ENCODE measurements around the gene ITGA1.

ITGA1 gene

DNA sequence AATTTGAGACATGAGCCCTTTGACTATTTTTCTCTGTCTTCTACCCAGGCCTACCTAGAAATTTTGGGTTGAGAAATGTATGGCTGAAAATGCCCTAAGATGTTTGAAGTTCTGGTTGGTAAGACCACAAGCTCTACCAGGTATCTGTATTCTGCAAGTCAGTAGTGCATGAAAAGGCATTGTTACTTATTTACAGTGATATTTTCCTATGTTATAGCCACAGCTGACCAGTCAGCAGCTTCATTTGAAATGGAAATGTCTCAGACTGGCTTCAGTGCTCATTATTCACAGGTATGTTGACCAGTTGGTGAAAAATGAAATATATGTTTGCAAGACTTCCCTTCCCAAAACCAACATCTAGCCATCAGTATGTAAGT lies 109.5 kb downstream of the ITGA1 start:
- CTCF ChIA-PET: interaction anchor here (0.5 to 1.2 kb wide), 3 partner anchors 18 to 98 kb away, joined by 3 to 4 read pairs (median 3); no protein-coding TSS in a partner anchor
- no peaks in the 10 kb centered on the region for H3K4me1 ChIP-seq (ENCODE audit: control insufficient read depth, insufficient read depth, low read length)
- H3K36me3 ChIP-seq (ENCODE audit: control insufficient read depth in 2 of 2, insufficient read depth in 1 of 2, low read length in 2 of 2): no peaks in the 10 kb centered on the region
- POLR2A ChIA-PET: no interaction called here
- no peak overlapping the region for H3K27ac ChIP-seq (ENCODE audit: extremely low read depth, low read depth, low read length)
- H3K9me3 ChIP-seq (ENCODE audit: control insufficient read depth, insufficient read depth, low read depth, low read length): no peaks in the 10 kb centered on the region
- no peak overlapping the region for H3K4me3 ChIP-seq (ENCODE audit: low read depth, low read length)
- TF ChIP-seq, protein P1, sequence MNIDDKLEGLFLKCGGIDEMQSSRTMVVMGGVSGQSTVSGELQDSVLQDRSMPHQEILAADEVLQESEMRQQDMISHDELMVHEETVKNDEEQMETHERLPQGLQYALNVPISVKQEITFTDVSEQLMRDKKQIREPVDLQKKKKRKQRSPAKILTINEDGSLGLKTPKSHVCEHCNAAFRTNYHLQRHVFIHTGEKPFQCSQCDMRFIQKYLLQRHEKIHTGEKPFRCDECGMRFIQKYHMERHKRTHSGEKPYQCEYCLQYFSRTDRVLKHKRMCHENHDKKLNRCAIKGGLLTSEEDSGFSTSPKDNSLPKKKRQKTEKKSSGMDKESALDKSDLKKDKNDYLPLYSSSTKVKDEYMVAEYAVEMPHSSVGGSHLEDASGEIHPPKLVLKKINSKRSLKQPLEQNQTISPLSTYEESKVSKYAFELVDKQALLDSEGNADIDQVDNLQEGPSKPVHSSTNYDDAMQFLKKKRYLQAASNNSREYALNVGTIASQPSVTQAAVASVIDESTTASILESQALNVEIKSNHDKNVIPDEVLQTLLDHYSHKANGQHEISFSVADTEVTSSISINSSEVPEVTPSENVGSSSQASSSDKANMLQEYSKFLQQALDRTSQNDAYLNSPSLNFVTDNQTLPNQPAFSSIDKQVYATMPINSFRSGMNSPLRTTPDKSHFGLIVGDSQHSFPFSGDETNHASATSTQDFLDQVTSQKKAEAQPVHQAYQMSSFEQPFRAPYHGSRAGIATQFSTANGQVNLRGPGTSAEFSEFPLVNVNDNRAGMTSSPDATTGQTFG (tag by site-specific recombination; IDR thresholded peaks at IDR 0.05; ENCODE audit: borderline replicate concordance): no peak
- TF ChIP-seq ZSCAN18 (tag by site-specific recombination; IDR thresholded peaks at IDR 0.05) (no peak), ZNF560 (tag by site-specific recombination; IDR thresholded peaks at IDR 0.05; ENCODE audit: borderline replicate concordance) (no peak), ZNF140 (tag by site-specific recombination; IDR thresholded peaks at IDR 0.05) (no peak), ZNF175 (tag by site-specific recombination; IDR thresholded peaks at IDR 0.05) (no peak), ZIC2 (tag by site-specific recombination; IDR thresholded peaks at IDR 0.05) (no peak), ZNF274 (IDR thresholded peaks at IDR 0.05; ENCODE audit: low read length) (no peak), ZNF274 (tag by site-specific recombination; IDR thresholded peaks at IDR 0.05; ENCODE audit: borderline replicate concordance) (no peak), ZFP69B (tag by site-specific recombination; IDR thresholded peaks at IDR 0.05) (no peak), ZNF529 (tag by site-specific recombination; IDR thresholded peaks at IDR 0.05; ENCODE audit: insufficient replicate concordance) (no peak), GLIS1 (tag by site-specific recombination; IDR thresholded peaks at IDR 0.05) (no peak)

GRCh38 chr5:52898961-52899680 lies 111.4 kb downstream of the ITGA1 start:
- CTCF ChIA-PET: interaction anchor here (0.5 to 1.8 kb wide), 3 partner anchors 17 to 207 kb away, joined by 3 to 4 read pairs (median 4); no protein-coding TSS in a partner anchor
- POLR2A ChIA-PET: no interaction called here
- H3K36me3 ChIP-seq (ENCODE audit: control insufficient read depth in 2 of 2, insufficient read depth in 1 of 2, low read length in 2 of 2): no peaks in the 10 kb centered on the region; a peak in 1 of 3 replicates

More at GRCh38 chr5:52898961-52899680, 111.4 kb downstream of the ITGA1 start:
- Histone ChIP-seq H3K4me1 (ENCODE audit: control insufficient read depth, insufficient read depth, low read length) (no peaks in the 10 kb centered on the region), H3K9me3 (ENCODE audit: control insufficient read depth, insufficient read depth, low read depth, low read length) (no peaks in the 10 kb centered on the region), H3K27ac (ENCODE audit: extremely low read depth, low read depth, low read length) (no peak overlapping the region), H3K4me3 (ENCODE audit: low read depth, low read length) (no peak overlapping the region)
- TF ChIP-seq ZNF324 (tag by site-specific recombination; IDR thresholded peaks at IDR 0.05): no peak
- TF ChIP-seq, protein P2, sequence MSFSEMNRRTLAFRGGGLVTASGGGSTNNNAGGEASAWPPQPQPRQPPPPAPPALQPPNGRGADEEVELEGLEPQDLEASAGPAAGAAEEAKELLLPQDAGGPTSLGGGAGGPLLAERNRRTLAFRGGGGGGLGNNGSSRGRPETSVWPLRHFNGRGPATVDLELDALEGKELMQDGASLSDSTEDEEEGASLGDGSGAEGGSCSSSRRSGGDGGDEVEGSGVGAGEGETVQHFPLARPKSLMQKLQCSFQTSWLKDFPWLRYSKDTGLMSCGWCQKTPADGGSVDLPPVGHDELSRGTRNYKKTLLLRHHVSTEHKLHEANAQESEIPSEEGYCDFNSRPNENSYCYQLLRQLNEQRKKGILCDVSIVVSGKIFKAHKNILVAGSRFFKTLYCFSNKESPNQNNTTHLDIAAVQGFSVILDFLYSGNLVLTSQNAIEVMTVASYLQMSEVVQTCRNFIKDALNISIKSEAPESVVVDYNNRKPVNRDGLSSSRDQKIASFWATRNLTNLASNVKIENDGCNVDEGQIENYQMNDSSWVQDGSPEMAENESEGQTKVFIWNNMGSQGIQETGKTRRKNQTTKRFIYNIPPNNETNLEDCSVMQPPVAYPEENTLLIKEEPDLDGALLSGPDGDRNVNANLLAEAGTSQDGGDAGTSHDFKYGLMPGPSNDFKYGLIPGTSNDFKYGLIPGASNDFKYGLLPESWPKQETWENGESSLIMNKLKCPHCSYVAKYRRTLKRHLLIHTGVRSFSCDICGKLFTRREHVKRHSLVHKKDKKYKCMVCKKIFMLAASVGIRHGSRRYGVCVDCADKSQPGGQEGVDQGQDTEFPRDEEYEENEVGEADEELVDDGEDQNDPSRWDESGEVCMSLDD (tag by site-specific recombination; IDR thresholded peaks at IDR 0.05): no peak
- no peak for TF ChIP-seq ZBTB20 (tag by site-specific recombination; IDR thresholded peaks at IDR 0.05)
- TF ChIP-seq, protein P3, sequence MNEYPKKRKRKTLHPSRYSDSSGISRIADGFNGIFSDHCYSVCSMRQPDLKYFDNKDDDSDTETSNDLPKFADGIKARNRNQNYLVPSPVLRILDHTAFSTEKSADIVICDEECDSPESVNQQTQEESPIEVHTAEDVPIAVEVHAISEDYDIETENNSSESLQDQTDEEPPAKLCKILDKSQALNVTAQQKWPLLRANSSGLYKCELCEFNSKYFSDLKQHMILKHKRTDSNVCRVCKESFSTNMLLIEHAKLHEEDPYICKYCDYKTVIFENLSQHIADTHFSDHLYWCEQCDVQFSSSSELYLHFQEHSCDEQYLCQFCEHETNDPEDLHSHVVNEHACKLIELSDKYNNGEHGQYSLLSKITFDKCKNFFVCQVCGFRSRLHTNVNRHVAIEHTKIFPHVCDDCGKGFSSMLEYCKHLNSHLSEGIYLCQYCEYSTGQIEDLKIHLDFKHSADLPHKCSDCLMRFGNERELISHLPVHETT (tag by site-specific recombination; IDR thresholded peaks at IDR 0.05): no peak
- TF ChIP-seq ZNF175 (tag by site-specific recombination; IDR thresholded peaks at IDR 0.05): no peak
- no peak for TF ChIP-seq ZNF596 (tag by site-specific recombination; IDR thresholded peaks at IDR 0.05)
